GM21526 (cell line): Measurements from ENCODE around the gene SHISAL1.

Source experiments
- ATAC-seq: cut with Tn5 transposase; IDR thresholded peaks from one replicate; pipeline ENCODE4 v1.9.1; 2021; ENCODE audit warnings: moderate library complexity; ENCODE audit not compliant: unreplicated experiment, low FRiP score

Gene SHISAL1

DNA sequence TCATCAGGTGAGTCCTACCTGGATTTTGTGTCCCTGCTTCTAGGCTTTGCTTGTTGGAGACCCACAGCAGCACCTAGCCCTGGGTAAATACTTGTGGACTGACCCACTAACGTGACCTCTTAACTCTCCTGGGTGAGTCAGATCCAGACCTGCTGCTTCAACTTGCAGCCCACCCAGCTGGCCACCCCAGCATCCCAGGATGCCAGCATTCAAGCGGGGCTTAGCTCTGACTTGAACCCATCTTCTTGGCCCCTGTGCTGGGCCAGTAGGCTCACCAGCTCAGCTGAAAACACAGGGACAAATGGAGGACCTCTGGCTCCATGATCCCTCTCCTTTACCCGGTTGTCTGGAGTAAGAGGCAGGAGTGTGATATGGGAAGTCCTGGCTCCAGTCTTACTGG, 98.6 kb downstream of the SHISAL1 start:
- no peak for ATAC-seq

DNA sequence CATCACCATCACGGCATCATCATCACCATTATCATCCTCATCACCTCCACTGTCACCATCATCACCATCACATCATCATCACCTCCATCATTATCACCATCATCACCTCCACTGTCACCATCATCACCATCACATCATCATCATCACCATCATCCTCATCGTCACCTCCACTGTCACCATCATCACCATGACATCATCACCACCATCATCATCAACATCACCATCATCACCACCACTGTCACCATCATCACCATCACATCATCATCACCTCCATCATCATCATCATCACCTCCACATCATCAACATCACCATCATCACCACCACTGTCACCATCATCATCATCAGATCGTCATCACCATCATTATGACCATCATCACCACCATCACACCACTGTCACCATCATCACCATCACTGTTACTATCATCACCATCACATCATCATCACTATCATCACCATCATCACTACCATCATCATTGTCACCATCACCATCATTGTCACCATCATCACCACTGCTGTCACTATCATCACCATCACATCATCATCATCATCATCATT, 99.2 kb downstream of the SHISAL1 start:
- no peak for ATAC-seq

DNA sequence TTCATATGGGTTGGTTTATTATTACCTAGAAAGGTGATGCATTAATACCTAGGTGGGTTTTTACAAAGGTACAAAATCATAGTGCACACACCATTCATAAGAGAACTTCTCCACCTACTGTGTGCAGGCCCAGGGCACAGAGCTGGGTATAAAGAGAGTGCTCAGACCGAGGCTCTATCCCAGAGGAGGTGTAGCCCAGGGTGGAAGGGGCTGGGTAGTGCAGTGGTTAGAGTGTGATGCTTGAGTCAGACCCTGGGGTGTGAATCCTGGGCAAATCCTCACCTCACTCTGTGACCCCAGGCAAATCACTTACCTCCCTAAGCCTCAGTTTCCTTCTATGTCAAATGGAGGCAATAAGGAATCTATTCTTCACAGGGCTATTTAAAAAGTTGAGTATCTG, 99.8 kb downstream of the SHISAL1 start:
- no peak for ATAC-seq

DNA sequence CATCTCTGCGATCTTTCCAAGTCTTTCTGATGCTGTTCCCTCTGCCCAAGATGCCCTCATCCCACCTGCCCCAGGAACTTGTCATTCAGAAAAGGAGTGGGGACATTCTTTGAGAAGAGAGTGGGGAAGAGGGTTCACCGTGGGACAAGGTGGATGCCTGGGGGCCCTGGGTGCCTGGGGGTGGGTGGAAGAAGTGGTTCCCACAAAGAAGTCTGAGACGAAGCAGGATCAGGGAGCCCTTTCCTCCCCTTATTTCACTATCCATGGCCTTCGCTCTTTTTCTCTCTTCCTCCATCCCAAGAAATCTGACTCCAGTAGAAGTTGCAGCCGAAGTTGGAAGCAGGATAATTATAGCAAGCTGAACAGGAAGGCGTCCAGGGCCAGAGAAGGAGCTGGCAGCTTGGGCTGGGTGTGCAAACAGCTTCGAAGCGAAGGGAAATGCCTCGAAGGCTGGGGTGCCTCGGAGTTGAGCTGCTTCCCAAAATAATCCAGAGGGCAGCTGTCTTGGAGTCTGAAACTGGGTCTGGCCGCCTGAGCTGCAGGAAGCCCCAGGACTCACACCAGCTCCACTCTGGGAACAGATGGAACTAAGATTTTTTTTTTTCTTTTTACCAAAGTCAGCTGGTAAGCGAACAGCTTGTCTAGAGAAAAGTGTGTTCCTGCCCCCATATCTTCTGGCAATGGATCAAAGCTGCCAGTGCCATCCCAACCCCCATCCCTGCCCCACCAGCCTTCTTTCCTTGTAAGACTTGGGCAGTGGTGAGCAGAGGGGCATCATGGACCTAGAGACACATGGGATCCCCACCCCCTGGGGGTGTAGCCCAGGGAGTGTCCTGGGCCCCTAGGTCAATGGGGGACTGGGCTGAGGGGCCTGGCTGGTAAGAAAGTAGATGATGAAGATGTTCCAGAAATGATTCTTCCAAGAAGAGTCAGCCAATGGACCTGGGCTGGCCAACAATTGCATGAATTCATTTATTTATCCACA, 100.5 kb downstream of the SHISAL1 start:
- ATAC-seq, result no peak

DNA sequence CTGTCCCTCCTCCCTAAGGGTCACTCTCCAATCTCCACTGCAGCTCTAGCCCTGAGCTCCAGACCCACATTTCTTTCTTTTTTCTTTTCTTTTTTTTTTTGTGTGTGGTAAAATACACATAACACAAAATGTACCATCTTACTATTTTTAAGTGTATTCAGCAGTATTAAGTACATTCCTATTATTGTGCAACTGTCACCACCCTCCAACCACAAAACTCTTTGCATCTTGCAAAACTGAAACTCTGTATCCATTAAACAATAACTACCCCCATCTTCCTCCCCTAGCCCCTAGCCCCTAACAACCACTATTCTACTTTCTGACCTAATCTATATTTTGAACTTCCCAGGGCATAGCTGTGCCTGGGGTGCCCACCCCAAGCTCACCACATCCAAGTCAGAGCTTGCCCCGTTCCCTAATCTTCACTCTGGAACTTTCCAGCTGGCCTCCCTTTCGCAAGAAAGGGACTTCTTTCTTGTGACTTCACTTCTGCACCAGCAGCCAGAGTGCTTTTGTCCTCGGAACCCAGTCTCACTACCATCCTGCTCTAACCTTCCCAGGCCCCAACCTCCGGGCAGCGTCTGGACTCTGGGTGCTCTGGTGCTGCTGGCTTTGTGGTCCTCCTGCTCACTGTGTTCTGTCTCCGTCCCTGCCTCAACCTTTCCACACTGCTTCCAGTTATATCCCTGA, 101.3 kb downstream of the SHISAL1 start:
- no peak for ATAC-seq

DNA sequence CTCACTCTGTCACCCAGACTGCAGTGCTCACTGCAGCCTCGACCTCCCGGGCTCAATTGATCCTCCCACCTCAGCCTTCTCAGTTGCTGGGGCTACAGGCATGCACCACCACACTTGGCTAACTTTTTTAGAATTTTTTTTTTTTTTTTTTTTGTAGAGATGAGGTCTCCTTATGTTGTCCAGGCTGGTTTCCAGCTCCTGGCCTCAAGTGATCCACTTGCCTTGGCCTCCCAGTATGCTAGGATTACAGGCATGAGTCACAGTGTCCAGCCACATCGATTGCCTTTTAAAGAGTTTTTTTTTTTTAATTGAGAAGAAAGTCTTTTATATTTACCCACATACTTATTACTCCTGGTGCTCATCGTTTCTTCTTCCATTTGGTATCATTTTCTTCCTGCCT, 102.0 kb downstream of the SHISAL1 start:
- no peak for ATAC-seq

DNA sequence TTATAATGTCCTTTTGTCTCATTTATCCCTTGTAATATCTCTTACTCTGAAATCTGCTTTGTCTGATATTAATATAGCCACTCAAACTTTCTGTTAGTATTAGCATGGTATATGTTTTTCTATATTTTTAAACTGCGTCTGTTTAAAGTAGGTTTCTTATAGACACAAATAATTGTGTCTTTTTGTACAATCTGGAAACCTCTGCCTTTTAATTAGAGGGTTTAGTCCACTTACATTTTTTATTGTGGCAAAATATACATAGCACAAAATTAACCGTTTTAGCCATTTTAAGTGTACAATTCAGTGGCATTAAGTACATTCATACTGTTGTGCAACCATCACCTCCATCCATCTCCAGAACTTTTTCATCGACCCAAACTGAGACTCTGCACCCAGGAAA, 103.4 kb downstream of the SHISAL1 start:
- ATAC-seq, result no peak

DNA sequence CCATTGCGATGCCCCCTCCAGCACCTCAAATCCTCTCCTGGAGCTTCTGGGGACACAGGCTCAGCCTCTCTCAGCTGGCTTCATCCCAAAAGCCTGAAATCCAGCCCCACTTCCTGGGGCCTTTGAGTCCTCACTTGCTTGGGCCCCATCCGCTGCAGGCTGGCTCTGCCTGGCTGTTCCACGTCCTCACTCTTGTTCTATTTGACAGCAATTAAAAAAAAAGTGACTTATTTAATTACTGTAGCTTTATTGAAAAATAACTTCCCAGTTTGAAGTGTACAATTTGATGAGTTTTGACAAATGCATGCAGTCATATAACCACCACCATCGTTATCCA, 104.8 kb downstream of the SHISAL1 start:
- no peak for ATAC-seq

DNA sequence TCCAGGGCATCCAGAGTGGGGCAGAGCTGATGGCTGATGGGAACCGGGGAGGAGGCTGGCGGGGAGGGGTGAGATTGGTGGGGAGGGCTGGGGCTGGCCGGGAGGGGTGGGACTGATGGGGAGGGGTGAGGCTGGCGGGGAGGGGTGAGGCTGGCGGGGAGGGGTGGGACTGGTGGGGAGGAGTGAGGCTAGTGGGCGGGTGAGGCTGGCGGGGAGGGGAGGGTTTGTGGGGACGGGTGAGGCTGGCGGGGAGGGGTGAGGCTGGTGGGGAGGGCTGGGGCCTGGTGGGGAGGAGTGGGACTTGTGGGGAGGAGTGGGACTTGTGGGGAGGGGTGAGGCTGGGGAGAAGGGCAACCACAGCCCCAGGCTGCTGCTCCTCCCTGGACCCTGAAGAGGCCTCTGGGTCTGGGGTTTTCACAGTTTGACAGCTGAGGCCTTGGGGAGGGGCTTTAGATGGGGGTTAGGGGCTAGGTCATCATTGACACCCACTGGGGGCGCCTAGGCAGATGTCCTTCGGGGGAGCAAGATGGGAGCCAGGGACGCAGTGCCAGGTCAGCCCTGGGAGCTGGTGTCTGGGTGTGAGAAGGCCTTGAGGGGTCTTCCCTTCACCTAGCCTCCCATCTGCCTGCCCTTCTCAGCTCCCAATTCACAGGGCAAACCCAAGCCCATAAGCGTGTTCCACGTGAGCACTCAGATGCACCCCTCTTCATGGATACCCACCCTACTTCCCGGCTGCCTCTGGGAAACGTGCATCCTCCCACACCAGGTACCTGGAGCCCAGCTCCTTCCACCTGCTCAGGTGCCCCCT, 105.4 kb downstream of the SHISAL1 start:
- ATAC-seq, result no peak

DNA sequence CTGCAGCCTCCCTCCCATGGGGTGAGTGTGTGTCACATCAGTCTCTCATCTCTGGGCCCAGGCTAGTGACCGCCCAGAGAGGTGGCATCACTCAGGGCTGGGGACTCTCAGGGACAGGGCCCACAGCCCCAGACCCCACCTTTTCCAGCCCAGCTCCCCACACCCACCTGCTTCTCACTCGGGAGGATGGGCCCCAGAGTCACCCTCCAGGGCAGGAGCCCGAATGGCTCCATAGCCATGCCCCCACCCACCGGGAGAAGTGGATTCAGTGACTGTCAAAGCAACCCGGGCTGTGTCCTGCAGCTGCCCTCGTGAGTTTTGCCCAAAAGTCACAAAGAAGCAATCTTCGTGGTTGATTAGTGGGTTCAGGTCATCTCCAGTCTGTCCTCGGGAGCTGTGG, 106.1 kb downstream of the SHISAL1 start:
- ATAC-seq, result no peak

DNA sequence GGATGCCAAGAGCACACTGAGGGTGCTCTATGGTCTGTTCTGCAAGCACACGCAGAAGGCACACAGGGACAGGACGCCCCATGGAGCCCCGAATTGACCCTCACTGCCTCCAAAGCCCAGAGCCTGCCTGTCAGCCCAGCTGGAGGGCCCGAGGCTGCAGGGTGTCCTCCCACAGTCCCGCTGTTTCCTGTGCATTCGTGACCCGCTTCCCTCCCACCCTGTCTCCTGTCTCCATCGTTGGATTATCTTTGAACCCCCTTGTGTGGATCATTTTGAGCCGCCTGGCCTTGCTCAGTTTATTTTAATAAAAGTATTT, 106.5 kb downstream of the SHISAL1 start:
- no peak for ATAC-seq

DNA sequence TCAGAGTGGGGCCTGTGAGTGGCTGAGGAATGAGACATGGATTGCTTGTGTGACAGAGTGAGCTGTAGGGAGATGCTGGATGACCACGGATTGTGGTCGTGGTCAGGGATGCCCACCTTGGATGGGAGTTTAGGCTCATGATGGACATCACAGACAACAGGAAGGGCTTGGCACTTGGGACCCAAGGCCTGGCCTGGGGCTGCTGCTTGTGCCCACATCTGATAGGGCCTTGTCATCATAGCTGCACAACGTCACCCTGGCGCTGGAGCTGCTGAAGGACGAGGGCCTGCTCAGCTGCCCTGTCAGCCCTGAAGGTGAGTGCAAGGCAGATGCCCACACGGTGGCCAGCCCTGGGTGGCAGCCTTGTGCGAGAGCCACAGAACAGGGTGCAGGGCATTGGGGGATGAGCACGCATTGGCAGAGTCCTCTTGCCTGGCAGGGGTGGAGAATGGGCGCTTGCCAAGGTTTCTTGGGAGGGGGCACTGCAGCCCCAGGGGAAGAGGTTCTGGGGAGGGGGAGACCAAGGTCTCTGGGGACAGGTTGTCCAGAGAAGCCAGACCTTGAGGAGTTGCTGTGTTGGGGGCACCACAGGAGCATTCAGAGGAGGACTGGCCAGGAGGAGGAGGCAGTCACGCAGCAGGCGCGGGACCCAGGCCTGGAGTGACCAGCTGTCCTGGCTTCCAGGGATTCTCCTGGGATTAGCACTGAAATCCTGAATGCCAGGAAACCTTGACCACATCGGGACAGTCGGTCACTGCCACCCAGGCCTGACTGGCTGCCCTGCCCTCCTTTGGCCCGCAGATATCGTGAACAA, 107.0 kb downstream of the SHISAL1 start:
- no peak for ATAC-seq

DNA sequence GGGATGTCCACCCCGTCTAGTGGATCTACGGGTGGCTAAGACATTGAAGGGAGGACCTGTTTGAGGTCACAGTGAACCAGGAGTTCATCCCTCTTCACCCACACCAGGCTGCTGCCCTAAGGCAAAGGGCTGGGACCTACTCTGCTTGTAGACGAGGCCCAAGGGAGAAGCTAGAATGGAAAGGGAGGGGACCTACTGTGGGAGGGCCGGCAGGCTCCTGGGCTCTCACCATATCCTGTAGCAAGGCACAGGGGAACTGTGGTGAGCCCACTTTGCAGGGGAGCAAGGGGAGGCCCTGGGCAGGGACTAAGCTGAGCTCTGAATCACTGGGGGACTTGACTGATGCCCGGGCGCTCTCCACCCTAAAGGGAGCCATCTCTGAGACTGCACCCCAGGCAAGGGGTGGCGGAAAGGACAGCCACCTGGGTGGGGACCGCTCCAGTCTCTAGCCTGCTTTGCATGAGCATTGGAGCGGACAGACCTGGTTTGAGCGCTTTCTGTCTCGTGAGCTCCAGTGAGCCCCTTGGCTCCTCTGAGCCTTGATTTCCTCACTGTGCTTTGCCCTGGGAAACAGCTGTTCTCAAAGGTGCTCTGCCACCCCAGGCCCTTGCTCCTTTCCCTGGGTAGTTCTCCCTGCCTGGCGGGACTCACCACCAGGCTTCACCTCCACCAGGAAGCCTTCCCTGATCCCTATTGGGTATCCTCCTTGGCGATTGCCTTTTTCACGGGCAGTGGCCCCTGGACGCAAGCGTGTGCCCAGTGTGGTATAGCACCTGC, 107.8 kb downstream of the SHISAL1 start:
- ATAC-seq, result no peak

DNA sequence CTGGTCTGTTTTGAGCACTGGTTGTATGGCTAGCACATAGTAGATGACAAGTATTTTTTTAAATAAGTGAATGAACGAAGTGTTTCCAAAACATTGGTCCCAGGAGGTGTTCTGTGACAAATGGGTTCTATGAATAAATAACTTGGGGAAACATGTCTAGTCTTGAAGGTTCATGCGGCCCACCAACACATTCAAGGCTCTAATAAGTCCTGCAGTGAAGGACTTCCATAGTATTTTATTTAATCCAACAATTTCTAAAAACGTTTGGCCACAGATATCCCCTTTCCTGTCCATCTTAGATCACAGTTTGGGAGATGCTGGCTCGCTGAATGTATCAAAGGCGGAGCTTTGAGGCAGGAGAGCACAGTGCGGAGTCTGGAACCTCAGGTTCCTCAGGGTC, 109.5 kb downstream of the SHISAL1 start:
- no peak for ATAC-seq

DNA sequence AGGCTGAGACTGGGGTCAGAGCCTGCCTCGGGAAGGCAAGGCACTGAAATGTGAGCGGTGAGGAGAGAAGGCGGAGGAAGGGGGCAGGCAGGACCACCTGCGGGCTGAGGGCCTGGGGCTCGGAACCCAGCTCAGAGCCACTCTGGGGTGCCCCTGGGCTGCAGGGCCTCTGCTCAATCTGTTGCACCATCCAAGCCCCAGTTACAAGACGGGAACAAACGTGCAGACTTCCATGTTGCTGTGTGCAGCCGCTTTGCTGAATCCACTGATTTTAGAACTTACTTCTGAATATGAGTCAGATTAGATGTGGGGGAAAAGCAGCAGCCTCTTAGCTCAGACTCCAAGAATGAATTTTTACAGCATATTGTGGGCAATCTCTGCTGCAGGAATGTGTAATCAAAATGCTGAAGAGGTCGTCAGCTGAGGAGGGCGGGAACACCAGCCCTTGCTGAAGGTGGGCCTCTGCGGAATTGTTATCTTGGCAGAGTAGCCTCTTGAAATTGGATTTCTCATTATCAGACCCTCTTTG, 110.4 kb downstream of the SHISAL1 start:
- no peak for ATAC-seq

DNA sequence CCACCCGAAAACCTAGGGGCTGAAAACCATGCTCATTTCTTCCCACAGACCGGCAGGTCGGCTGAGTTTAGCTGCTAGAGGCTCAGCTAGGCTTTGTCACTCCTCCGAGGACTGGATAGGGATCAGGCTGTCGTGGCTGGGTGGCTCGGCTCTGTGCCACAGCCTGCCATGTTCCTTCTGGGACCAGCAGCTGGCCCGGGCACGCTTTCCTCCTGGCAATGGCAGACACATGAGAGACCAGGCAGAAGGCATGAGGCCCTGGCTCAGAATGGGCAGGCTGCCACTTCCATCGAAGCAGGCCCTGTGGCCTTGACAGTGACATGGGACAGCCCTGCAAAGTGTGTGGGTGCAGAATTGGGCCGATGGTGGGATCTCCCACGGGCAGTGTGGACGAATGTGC, 111.1 kb downstream of the SHISAL1 start:
- no peak for ATAC-seq

DNA sequence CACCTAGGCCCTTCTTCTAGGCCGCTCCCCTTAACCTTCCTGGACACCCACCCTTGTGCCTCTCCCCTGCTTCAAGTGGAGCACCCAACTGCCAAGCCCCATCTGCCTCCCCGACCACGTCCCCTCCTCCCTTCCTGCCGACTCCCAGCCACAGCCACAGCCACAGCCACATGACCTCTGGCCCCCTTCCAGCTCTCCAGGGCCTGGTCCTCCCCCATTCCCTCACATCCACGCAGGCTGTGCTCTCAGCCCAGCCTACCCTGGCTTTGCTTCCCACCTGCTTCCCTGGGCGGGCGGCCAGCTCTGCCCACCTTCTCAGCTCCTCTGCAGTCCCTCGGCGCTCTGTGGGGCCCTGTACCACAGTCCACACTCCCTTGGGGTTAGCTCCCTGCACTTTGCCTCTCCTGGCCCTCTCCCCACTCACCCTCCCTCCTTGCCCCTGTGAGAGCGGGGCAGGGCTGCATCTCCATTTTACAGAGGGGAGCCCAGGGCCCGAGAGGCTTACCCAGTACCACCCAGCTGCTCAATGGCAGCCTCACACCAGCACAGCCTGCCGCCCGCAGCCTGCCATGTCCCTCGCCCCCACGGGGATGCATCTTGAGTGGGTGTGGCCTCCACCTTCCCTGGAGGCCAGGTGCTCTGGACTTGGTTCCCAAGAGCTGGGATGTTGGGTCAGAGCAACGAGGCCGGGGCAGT, 111.7 kb downstream of the SHISAL1 start:
- ATAC-seq, result no peak

DNA sequence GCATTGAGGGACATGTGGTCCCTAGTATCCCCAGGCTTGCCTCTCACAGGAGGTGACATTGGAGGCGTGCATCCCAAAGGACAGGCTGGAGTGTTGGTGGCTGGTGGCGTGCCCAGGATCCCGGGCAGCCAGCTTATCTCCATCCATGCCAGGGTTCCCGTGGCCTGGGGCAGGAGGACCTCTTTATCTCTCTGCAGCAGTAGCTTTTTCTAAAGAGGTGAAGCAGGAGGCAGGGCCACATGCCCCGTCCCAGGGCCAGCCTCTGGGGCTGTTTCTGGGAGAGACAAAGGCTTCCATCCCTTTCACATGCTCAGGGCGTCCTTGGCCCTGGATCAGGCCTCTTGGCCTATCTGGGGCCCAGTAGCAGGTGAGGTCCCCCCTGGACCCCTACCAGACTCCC, 112.3 kb downstream of the SHISAL1 start:
- ATAC-seq, result no peak

DNA sequence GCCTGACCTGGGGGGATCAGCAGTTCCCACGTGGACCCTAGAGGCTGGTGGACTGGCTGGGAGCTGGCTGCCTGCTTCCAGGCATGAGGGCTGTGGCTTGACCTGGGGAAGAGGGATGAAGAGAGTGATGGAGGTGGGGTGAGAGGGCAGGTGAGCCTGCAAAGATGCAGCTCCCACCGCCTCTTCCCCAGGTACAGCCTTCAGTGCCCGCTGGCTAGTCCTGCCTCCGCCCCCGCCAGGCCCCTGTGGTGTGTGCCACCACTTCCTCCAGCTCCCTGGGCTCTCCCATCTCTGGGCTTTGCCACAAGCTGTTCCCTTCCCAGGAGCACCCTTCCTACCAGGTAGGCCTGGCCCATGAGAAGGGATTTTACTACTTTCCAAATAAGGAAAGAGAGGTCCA, 112.9 kb downstream of the SHISAL1 start:
- no peak for ATAC-seq
